ENCODE measurements around the gene SPATC1L.
A peak's percentile ranks its signal among the peaks of the same experiment; 100 is the strongest.
"Not testable (repeated sequence)": the region's sequence is repeated elsewhere in the genome, so short reads cannot be mapped to it uniquely, and the experiment has no call there.

The SPATC1L gene
- total RNA-seq = 1.6 to 4.1 (median 2.3) reads per million in 3 donors

GRCh38 chr21:46183910-46184624 lies at the start of gene SPATC1L:
SPATC1L (minus strand) TSS chr21:46184459; CDS start chr21:46182816, 1,643 bp downstream.
- Histone ChIP-seq H3K36me3 (ENCODE audit: control insufficient read depth, insufficient read depth, low read length) (no peaks in the 10 kb centered on the region), H3K4me3 (ENCODE audit: insufficient read depth, low read depth, low read length, poor library complexity, severe bottlenecking) (peak within 1 kb of the TSS; percentile 56), H3K27ac (ENCODE audit: insufficient read depth, low read length, poor library complexity, severe bottlenecking) (peak within 1 kb of the TSS; percentile 44), H3K27me3 (replicated peaks; ENCODE audit: control insufficient read depth, insufficient read depth, low read length, poor library complexity, severe bottlenecking) (no peaks in the 10 kb centered on the region), H3K9me3 (ENCODE audit: control insufficient read depth, low read length) (no peaks in the 10 kb centered on the region), H3K4me1 (ENCODE audit: control insufficient read depth, insufficient read depth, low read length, poor library complexity, severe bottlenecking) (no peaks in the 10 kb centered on the region)
- DNase-seq = peak in 2 of 3 donors; percentile 16

DNA sequence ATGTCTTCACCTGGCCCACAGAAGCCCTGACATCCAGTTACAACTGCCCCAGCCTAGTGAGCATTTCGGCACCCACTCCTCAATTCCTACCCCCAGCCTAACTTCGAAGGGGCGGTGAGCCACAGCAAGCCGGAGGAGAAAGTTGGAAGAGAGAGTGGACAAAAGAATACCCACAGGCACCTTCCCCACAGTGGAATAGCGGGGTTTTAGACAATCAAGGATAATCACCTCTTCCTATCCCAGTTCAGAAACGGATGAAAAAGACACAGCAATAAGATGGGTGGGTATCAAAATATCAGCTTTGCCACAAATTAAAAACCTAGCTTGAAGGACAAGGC lies 45.6 kb upstream of the SPATC1L start:
- H3K4me3 ChIP-seq (ENCODE audit: insufficient read depth, low read depth, low read length, poor library complexity, severe bottlenecking) = peak overlapping the region; percentile 67
- peaks cover 6% of the 10 kb centered on the region for H3K36me3 ChIP-seq (ENCODE audit: control insufficient read depth, insufficient read depth, low read length)
- no peaks in the 10 kb centered on the region for H3K27me3 ChIP-seq (replicated peaks; ENCODE audit: control insufficient read depth, insufficient read depth, low read length, poor library complexity, severe bottlenecking)
- no peak overlapping the region for H3K27ac ChIP-seq (ENCODE audit: insufficient read depth, low read length, poor library complexity, severe bottlenecking)
- DNase-seq = no peak
- peaks cover 19% of the 10 kb centered on the region for H3K4me1 ChIP-seq (ENCODE audit: control insufficient read depth, insufficient read depth, low read length, poor library complexity, severe bottlenecking)
- no peaks in the 10 kb centered on the region for H3K9me3 ChIP-seq (ENCODE audit: control insufficient read depth, low read length)

DNA sequence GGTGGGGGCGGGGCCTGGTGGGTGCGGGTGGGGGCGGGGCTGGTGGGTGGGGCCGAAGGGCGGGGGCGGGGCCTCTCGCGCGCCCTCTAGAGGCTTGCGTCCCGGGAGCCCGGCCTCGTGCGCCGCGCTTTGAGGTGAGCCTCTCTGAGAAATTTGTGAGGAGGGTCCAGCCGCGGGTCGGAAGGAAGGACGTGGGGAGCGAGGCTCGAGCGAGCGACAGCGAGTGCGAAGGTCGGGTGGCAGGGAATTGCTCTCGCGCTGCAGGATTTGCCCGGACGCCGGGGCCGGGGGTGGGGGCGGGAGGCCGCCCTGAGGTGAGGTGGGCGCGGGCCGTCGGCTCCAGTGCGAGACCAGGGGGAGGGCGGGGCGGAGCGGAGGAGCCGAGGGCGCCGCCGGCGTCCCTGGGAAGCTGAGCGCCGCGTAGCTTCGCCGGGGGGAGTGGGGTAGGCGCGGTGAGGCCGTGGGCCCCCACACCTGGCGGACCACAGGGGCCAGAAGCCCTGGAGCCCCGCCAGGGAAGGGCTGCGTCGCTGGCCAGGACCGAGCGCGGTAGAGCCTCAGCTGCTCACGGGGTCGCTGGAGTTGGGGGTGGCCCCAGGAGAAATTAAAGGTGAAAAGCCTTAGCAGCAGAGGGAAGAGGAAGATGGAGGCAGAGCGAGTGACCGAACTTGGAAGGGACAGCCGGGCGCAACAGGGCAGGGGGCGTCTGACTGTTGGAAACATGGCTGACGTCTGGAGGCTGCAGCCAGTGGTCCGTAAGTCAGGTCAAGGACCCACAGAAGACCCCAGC lies 45.1 kb upstream of the SPATC1L start:
- H3K27me3 ChIP-seq (replicated peaks; ENCODE audit: control insufficient read depth, insufficient read depth, low read length, poor library complexity, severe bottlenecking) = no peaks in the 10 kb centered on the region
- no peaks in the 10 kb centered on the region for H3K9me3 ChIP-seq (ENCODE audit: control insufficient read depth, low read length)
- H3K27ac ChIP-seq (ENCODE audit: insufficient read depth, low read length, poor library complexity, severe bottlenecking) = peak overlapping the region; percentile 47
- H3K36me3 ChIP-seq (ENCODE audit: control insufficient read depth, insufficient read depth, low read length) = peaks cover under 1% of the 10 kb centered on the region
- peaks cover 19% of the 10 kb centered on the region for H3K4me1 ChIP-seq (ENCODE audit: control insufficient read depth, insufficient read depth, low read length, poor library complexity, severe bottlenecking)
- no peak for DNase-seq
- peak overlapping the region; percentile 67 for H3K4me3 ChIP-seq (ENCODE audit: insufficient read depth, low read depth, low read length, poor library complexity, severe bottlenecking)

DNA sequence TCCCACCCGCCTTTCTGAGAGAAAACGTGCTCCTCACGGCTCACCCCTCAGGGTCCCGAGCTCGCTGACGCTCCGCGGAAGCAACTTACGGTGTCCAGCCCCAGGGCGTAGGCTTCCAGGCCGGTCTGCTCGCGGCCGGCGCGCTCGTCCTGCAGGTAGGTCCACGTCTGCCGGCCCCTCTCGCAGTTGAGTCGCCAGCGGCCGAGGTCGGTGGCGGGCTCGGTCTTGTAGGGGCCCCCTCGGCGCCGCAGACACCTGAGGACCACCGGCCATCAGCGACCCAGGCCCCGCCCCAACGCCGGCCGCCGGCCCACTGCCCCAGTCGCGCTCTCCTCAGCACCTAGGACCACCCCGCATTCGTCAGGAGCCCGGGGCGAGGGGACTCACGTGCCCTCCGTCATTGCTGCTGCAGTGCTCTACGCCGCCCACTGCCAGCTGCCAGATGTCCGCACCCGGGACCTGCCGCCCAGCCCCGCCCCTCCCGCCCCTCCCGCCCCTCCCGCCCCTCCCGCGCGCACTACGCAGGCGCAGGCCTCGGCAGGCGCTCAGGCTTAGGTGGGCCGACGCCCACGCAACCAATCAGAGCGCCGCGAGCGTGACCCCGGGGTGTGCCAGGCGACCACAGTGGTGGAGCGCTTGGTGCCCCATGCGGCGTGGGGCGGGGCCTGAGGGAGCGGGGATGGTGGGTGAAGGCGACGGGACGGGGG lies 44.2 kb upstream of the SPATC1L start, which contains the start of gene LSS:
Gene LSS (minus strand): TSS at position 430 of the 707 bp plus-strand sequence. CDS start 29 bp downstream, at position 401.
- Histone ChIP-seq H3K4me1 (ENCODE audit: control insufficient read depth, insufficient read depth, low read length, poor library complexity, severe bottlenecking) (peaks cover 19% of the 10 kb centered on the region), H3K27ac (ENCODE audit: insufficient read depth, low read length, poor library complexity, severe bottlenecking) (peak within 1 kb of the TSS; percentile 66), H3K27me3 (replicated peaks; ENCODE audit: control insufficient read depth, insufficient read depth, low read length, poor library complexity, severe bottlenecking) (no peaks in the 10 kb centered on the region), H3K4me3 (ENCODE audit: insufficient read depth, low read depth, low read length, poor library complexity, severe bottlenecking) (peak within 1 kb of the TSS; percentile 87), H3K9me3 (ENCODE audit: control insufficient read depth, low read length) (no peaks in the 10 kb centered on the region), H3K36me3 (ENCODE audit: control insufficient read depth, insufficient read depth, low read length) (no peaks in the 10 kb centered on the region)
- peak; percentile 96 to 98 (median 98) for DNase-seq

GRCh38 chr21:46227811-46228344 lies 43.6 kb upstream of the SPATC1L start:
- Histone ChIP-seq H3K4me3 (ENCODE audit: insufficient read depth, low read depth, low read length, poor library complexity, severe bottlenecking) (peak overlapping the region; percentile 87), H3K36me3 (ENCODE audit: control insufficient read depth, insufficient read depth, low read length) (peaks cover under 1% of the 10 kb centered on the region), H3K27me3 (replicated peaks; ENCODE audit: control insufficient read depth, insufficient read depth, low read length, poor library complexity, severe bottlenecking) (no peaks in the 10 kb centered on the region), H3K9me3 (ENCODE audit: control insufficient read depth, low read length) (no peaks in the 10 kb centered on the region), H3K27ac (ENCODE audit: insufficient read depth, low read length, poor library complexity, severe bottlenecking) (peak overlapping the region; percentile 66), H3K4me1 (ENCODE audit: control insufficient read depth, insufficient read depth, low read length, poor library complexity, severe bottlenecking) (peaks cover 19% of the 10 kb centered on the region)
- no peak for DNase-seq

DNA sequence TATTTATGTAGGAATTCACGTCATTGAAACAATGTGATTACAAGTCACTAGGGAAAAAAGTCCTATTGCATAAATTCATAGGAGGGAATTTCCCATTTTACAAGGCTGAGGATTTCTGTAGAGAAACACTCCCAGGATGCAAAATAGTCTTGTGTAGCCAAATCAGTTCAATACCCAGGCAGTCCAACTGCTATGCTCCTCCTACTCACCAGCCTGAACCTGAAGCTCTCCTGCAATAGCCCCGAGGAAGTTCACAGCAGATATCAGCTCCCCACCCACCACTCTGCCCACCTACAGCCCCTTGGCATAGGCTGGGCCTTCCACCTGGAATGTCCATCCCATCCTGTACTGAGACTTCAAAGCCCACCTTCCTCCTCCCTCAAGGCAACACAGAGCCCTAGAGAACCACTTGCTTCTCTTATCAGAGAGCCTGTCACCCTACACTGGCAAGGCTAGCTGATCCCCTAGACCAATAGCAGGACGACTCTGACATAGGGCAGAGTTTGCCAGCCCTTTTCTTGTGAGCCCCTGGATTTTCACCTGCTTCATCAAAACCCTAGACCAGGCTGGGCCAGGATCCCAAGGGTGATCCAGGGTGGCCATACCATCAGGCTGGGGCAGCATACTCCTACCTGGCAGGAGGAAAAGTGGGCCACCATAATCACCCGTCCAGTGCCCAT lies 42.8 kb upstream of the SPATC1L start:
- no peak for DNase-seq
- Histone ChIP-seq H3K27ac (ENCODE audit: insufficient read depth, low read length, poor library complexity, severe bottlenecking) (no peak overlapping the region), H3K9me3 (ENCODE audit: control insufficient read depth, low read length) (no peaks in the 10 kb centered on the region), H3K36me3 (ENCODE audit: control insufficient read depth, insufficient read depth, low read length) (peaks cover 3% of the 10 kb centered on the region), H3K4me3 (ENCODE audit: insufficient read depth, low read depth, low read length, poor library complexity, severe bottlenecking) (no peak overlapping the region), H3K27me3 (replicated peaks; ENCODE audit: control insufficient read depth, insufficient read depth, low read length, poor library complexity, severe bottlenecking) (no peaks in the 10 kb centered on the region), H3K4me1 (ENCODE audit: control insufficient read depth, insufficient read depth, low read length, poor library complexity, severe bottlenecking) (peaks cover 19% of the 10 kb centered on the region)

GRCh38 chr21:46226146-46226545 lies 41.9 kb upstream of the SPATC1L start:
- Histone ChIP-seq H3K9me3 (ENCODE audit: control insufficient read depth, low read length) (no peaks in the 10 kb centered on the region), H3K36me3 (ENCODE audit: control insufficient read depth, insufficient read depth, low read length) (peaks cover 3% of the 10 kb centered on the region), H3K27me3 (replicated peaks; ENCODE audit: control insufficient read depth, insufficient read depth, low read length, poor library complexity, severe bottlenecking) (no peaks in the 10 kb centered on the region), H3K27ac (ENCODE audit: insufficient read depth, low read length, poor library complexity, severe bottlenecking) (no peak overlapping the region), H3K4me3 (ENCODE audit: insufficient read depth, low read depth, low read length, poor library complexity, severe bottlenecking) (no peak overlapping the region), H3K4me1 (ENCODE audit: control insufficient read depth, insufficient read depth, low read length, poor library complexity, severe bottlenecking) (peaks cover 19% of the 10 kb centered on the region)
- DNase-seq = no peak

DNA sequence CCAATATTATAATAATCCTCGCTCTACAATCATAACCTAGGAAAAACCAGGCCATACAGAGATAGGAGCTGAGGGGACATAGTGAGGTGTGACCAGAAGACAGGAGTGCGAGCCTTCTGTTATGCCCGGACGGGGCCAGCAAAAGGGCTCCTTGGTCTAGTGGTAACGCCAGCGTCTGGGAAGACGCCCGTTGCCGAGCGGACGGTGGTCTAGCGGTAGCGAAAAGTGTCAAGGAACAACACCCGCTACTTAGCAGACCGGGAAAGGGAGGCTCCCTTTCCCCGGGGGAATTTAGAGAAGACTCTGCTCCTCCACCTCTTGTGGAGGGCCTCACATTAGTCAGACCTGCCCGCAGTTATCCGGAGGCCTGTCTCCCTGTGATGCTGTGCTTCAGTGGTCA lies 39.4 kb upstream of the SPATC1L start:
- not testable (repeated sequence) for H3K27ac ChIP-seq (ENCODE audit: insufficient read depth, low read length, poor library complexity, severe bottlenecking); DNase-seq; H3K9me3 ChIP-seq (ENCODE audit: control insufficient read depth, low read length); H3K27me3 ChIP-seq (replicated peaks; ENCODE audit: control insufficient read depth, insufficient read depth, low read length, poor library complexity, severe bottlenecking); H3K4me3 ChIP-seq (ENCODE audit: insufficient read depth, low read depth, low read length, poor library complexity, severe bottlenecking)
- peaks cover 12% of the 10 kb centered on the region for H3K36me3 ChIP-seq (ENCODE audit: control insufficient read depth, insufficient read depth, low read length)
- H3K4me1 ChIP-seq (ENCODE audit: control insufficient read depth, insufficient read depth, low read length, poor library complexity, severe bottlenecking) = peaks cover 10% of the 10 kb centered on the region

- H3K4me1 ChIP-seq (ENCODE audit: control insufficient read depth, insufficient read depth, low read length, poor library complexity, severe bottlenecking) = peaks cover 10% of the 10 kb centered on the region
- no peak overlapping the region for H3K27ac ChIP-seq (ENCODE audit: insufficient read depth, low read length, poor library complexity, severe bottlenecking)
- H3K27me3 ChIP-seq (replicated peaks; ENCODE audit: control insufficient read depth, insufficient read depth, low read length, poor library complexity, severe bottlenecking) = no peaks in the 10 kb centered on the region
- no peak overlapping the region for H3K4me3 ChIP-seq (ENCODE audit: insufficient read depth, low read depth, low read length, poor library complexity, severe bottlenecking)
- H3K36me3 ChIP-seq (ENCODE audit: control insufficient read depth, insufficient read depth, low read length) = peaks cover 12% of the 10 kb centered on the region
- no peaks in the 10 kb centered on the region for H3K9me3 ChIP-seq (ENCODE audit: control insufficient read depth, low read length)
- no peak for DNase-seq
These were observed 39.0 kb upstream of the SPATC1L start for GRCh38 chr21:46223217-46223616.

Data from effector memory CD4-positive, alpha-beta T cell (primary cell).